NT2/D1 (cell line): ENCODE measurements around the gene COG8.

ENCODE experiments used
- SUZ12 ChIP-seq: IDR thresholded peaks from 2 replicates; pipeline ENCODE4 v1.6.1; 2011; ENCODE audit not compliant: insufficient read length, insufficient read depth; ENCODE audit errors: extremely low read depth
- YY1 ChIP-seq: IDR thresholded peaks from 2 replicates; pipeline ENCODE4 v1.6.1; 2011; ENCODE audit not compliant: insufficient read length, insufficient read depth
- ZNF274 ChIP-seq: IDR thresholded peaks from 2 replicates; pipeline ENCODE4 v1.6.1; 2011; ENCODE audit warnings: mild to moderate bottlenecking, low read depth, low read length

DNA sequence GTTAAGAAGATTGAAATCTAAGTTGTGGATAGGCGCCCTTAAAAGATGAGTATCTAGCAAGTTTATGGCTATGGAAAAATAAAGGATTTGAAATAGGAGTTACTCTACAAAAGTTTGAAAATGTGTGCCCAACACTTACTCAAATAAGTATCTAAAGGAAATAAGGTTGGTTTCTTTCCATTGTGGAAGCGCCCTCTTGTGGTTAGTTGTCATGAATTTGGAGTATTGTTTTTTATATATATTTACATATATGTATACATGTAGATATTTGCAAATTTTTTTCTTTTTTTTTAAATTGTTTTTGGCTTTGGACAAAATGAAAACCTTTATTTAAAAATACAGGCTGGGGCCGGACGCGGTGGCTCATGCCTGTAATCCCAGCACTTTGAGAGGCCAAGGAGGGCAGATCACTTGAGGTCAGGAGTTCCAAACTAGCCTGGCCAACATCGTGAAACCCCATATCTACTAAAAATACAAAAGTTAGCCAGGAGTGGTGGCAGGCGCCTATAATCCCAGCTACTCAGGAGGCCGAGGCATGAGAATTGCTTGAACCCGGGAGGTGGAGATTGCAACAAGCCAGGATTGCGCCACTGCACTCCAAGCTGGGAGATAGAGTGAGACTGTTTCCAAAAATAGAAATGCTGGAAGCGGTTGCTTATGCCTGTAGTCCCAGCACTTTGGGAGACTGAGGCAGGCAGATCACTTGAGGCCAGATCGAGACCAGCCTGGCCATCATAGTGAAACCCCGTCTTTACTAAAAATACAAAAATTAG, 52.2 kb downstream of the COG8 start:
- TF ChIP-seq ZNF274 = no peak
- TF ChIP-seq YY1 = no peak
- no peak for TF ChIP-seq SUZ12
